Peyer's patch (tissue), 4 donors: ENCODE data around the gene MAST2. TPM values are rescaled to one million over a fixed set of nuclear protein-coding genes. Genes with fewer than 3 reads are reported as not detected.
A peak's percentile ranks its signal among the peaks of the same experiment; 100 is the strongest.
"Not testable (repeated sequence)": the region's sequence is repeated elsewhere in the genome, so short reads cannot be mapped to it uniquely, and the experiment has no call there.

Experiments used
- DNase-seq, 3 donors: peaks; one replicate each; pipeline ENCODE4 v3.0.0-alpha.2; 2017 to 2019
- H3K27ac ChIP-seq, 4 donors: fragments of 200-600 bp; sonication (generic); one replicate each; pipeline ENCODE4 v1.5.1; 2016 to 2019
- H3K27me3 ChIP-seq, 2 donors: fragments of 200-600 bp; sonication (generic); one replicate each; pipeline ENCODE4 v1.5.1; 2019
- H3K36me3 ChIP-seq, 3 donors: fragments of 200-600 bp; sonication (generic); one replicate each; pipeline ENCODE4 v1.5.1; 2016 to 2019
- H3K4me1 ChIP-seq, 4 donors: fragments of 200-600 bp; sonication (generic); one replicate each; pipeline ENCODE4 v1.5.1; 2016 to 2019
- H3K4me3 ChIP-seq, 4 donors: fragments of 200-600 bp; sonication (generic); 1 replicate in 3 of 4; 2 replicates in 1 of 4; pipeline ENCODE4 v1.5.1; 2016 to 2019; ENCODE audit warnings: mild to moderate bottlenecking in 1 of 4
- H3K9me3 ChIP-seq, 4 donors: fragments of 200-600 bp; sonication (generic); one replicate each; pipeline ENCODE4 v1.5.1; 2016 to 2019; ENCODE audit warnings: mild to moderate bottlenecking in 1 of 4
- POLR2A ChIP-seq, 2 donors: fragments of 450-650 bp; IDR thresholded peaks; one replicate each; pipeline ENCODE4 v1.5.1; 2017; ENCODE audit warnings: antibody characterized with exemption in 2 of 2, mild to moderate bottlenecking in 2 of 2, moderate library complexity in 2 of 2
- total RNA-seq, 4 donors: library from RNA; depleted of rRNA; stranded (reverse); fragments of >200 nt; gene quantifications; one replicate each; pipeline ENCODE4 v1.1.0, GENCODE V29; 2016
- TF ChIP-seq, protein P1 (sequence below), 6 experiments: fragments of 450-650 bp in 4 of 6; fragments of 200-600 bp in 2 of 6; sonication (generic) in 1 of 6; IDR thresholded peaks; one replicate each; pipeline ENCODE4 v1.5.1; 2017 to 2019; ENCODE audit warnings: antibody characterized with exemption in 6 of 6, mild to moderate bottlenecking in 3 of 6, moderate library complexity in 1 of 6

The MAST2 gene
- total RNA-seq, 4 donors from 2014 or later: 75.9 to 249 (median 134) TPM

GRCh38 chr1:45925728-45926287 is 122.4 kb downstream of the MAST2 start:
- no peak overlapping the region for H3K4me3 ChIP-seq
- peaks cover 0 to 6% (median 0%) of the 10 kb centered on the region in 3 donors for H3K36me3 ChIP-seq
- no peak for TF ChIP-seq POLR2A (IDR thresholded peaks at IDR 0.05)
- TF ChIP-seq, protein P1, sequence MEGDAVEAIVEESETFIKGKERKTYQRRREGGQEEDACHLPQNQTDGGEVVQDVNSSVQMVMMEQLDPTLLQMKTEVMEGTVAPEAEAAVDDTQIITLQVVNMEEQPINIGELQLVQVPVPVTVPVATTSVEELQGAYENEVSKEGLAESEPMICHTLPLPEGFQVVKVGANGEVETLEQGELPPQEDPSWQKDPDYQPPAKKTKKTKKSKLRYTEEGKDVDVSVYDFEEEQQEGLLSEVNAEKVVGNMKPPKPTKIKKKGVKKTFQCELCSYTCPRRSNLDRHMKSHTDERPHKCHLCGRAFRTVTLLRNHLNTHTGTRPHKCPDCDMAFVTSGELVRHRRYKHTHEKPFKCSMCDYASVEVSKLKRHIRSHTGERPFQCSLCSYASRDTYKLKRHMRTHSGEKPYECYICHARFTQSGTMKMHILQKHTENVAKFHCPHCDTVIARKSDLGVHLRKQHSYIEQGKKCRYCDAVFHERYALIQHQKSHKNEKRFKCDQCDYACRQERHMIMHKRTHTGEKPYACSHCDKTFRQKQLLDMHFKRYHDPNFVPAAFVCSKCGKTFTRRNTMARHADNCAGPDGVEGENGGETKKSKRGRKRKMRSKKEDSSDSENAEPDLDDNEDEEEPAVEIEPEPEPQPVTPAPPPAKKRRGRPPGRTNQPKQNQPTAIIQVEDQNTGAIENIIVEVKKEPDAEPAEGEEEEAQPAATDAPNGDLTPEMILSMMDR (IDR thresholded peaks at IDR 0.05): no peak
- H3K9me3 ChIP-seq: no peaks in the 10 kb centered on the region
- H3K27ac ChIP-seq: no peak overlapping the region
- no peak for DNase-seq
- peaks cover 0 to 3% (median 0%) of the 10 kb centered on the region in 4 donors for H3K4me1 ChIP-seq
- no peaks in the 10 kb centered on the region for H3K27me3 ChIP-seq

DNA sequence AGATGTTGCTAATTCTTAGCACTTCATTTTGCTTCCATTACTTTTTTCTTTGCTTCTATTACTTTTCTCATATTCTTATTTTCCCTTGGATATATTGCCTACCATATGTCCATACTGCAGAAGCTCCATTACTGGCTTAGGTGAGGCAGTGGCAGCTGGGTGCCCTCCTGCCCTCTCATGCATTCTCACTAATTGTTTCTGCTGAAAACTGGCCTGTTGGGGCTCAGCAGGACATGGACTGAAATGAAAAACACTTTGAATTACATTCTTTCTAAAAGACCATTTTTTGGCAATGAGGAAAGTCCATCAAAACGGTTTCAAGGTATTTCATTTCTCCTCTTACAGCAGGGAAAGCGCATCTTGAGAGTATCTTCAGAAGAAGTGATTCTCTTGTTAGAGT is 122.9 kb downstream of the MAST2 start:
- DNase-seq: no peak
- TF ChIP-seq, protein P1 (IDR thresholded peaks at IDR 0.05): no peak
- TF ChIP-seq POLR2A (IDR thresholded peaks at IDR 0.05): no peak
- peaks cover 0 to 6% (median 0%) of the 10 kb centered on the region in 3 donors for H3K36me3 ChIP-seq
- no peaks in the 10 kb centered on the region for H3K27me3 ChIP-seq
- H3K27ac ChIP-seq: no peak overlapping the region
- no peaks in the 10 kb centered on the region for H3K9me3 ChIP-seq
- peaks cover 0 to 3% (median 0%) of the 10 kb centered on the region in 4 donors for H3K4me1 ChIP-seq
- H3K4me3 ChIP-seq: no peak overlapping the region

DNA sequence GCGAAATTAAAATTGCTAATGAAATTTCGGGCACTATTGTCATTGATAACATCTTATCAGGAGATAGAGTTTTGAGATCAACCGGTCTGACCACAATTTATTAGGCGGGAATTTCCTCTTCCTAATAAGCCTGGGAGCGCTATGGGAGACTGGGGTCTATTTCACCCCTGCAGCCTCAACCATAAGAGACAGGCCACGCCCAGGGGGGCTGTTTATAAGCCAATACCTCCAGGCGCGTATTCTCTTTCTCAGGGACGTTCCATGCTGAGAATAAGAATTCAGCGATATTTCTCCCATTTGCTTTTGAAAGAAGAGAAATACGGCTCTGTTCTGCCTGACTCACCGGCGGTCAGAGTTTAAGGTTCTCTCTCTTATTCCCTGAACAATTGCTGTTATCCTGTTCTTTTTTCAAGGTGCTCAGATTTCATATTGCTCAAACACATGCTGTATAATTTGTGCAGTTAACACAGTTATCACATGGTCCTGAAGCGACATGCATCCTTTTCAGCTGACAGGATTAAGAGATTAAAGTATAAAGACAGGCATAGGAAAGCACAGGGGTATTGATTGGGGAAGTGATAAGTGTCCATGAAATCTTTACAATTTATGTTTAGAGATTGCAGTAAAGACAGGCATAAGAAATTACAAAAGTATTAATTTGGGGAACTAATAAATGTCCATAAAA is 124.0 kb downstream of the MAST2 start:
- not testable (repeated sequence) for DNase-seq, H3K36me3 ChIP-seq, H3K27ac ChIP-seq, H3K4me3 ChIP-seq, H3K9me3 ChIP-seq, H3K4me1 ChIP-seq, H3K27me3 ChIP-seq

DNA sequence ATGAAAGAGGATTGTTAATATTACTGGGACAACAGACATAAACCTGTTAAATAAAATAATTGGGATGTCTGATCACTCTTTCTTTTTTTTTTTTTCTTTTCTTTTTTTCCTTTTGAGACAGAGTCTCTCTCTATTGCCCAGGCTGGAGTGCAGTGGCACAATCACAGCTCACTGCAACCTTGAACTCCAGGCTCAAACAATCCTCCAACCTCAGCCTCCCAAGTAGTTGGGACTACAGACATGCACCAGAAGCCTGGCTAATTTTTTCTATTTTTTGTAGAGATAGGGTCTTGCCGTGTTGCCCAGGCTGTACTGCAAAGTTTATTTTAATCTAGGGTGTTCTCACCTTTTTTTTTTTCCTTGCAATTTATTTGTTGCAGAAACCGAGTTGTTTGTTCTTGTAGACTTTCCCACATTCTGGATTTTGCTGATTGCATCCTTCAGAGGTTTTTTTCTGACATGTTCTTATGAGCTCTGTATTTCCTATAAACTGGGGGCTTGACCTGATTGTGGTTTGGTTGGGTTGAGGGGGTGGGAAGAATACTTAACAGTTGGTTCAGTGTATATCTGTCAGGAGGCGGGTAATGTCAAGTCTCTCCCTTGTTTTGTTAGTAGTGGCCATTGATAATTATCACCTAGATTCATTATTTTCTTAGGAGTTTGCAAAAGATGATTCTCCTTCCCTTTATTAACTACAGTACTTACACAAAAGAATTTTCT is 125.2 kb downstream of the MAST2 start:
- Histone ChIP-seq H3K4me1 (peaks cover 0 to 3% (median 0%) of the 10 kb centered on the region in 4 donors), H3K36me3 (no peaks in the 10 kb centered on the region), H3K4me3 (no peak overlapping the region), H3K27me3 (no peaks in the 10 kb centered on the region), H3K27ac (peak overlapping the region in 1 of 4 donors; percentile 9), H3K9me3 (no peaks in the 10 kb centered on the region)
- TF ChIP-seq POLR2A (IDR thresholded peaks at IDR 0.05): no peak
- TF ChIP-seq, protein P1 (IDR thresholded peaks at IDR 0.05): no peak
- DNase-seq: no peak

DNA sequence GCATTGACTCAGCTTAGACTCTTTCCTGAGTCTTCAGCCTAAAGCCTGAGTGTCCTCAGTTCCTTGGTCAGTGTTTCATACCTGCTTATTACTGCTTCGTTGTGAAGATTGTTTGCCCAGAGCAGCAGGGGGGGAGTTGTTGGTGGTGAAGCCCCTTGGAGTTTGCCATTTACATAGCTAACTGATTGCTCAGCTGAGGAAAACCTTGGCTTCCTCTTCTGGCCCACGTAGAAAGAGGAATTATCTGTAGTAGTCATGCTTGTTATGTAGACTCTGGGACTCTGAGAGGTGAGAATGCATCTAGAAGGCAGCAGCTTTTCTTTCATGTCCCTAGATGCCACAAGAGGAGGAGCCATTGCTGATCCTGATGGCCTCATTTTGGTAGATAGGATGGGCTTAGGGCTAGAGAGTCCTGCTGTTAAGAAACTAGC is 125.9 kb downstream of the MAST2 start:
- Histone ChIP-seq H3K9me3 (no peaks in the 10 kb centered on the region), H3K4me3 (no peak overlapping the region), H3K27ac (peak overlapping the region in 1 of 4 donors; percentile 9), H3K4me1 (peaks cover 0 to 3% (median 0%) of the 10 kb centered on the region in 4 donors), H3K36me3 (no peaks in the 10 kb centered on the region), H3K27me3 (no peaks in the 10 kb centered on the region)
- DNase-seq: no peak
- TF ChIP-seq POLR2A (IDR thresholded peaks at IDR 0.05): no peak
- TF ChIP-seq, protein P1 (IDR thresholded peaks at IDR 0.05): no peak
